AG04450 (cell line): Measurements from ENCODE around the gene TMEM63B. TPM values are rescaled to one million over a fixed set of nuclear protein-coding genes. Genes with fewer than 3 reads are reported as not detected.

ENCODE experiments used
- CTCF ChIA-PET: fragments of 300-600, 350-600 bp; formaldehyde crosslinking; extraction: SDS; loops from one replicate; lab custom pipeline; 2022; ENCODE audit warnings: antibody characterized with exemption, inconsistent platforms; lab: Charles Lee
- POLR2A ChIA-PET: fragments of 350-600 bp; formaldehyde crosslinking; extraction: SDS; loops from one replicate; lab custom pipeline; 2021; ENCODE audit warnings: antibody characterized with exemption, inconsistent platforms; lab: Yijun Ruan, JAX
- DNase-seq: peaks from one replicate; pipeline ENCODE4 v3.0.0-alpha.2; 2011; ENCODE audit warnings: low read depth, low spot score
- H3K27ac ChIP-seq: one replicate; pipeline ENCODE4 v1.5.1; 2012; ENCODE audit warnings: low read depth, low read length, control low read depth
- H3K27me3 ChIP-seq: one replicate; pipeline ENCODE4 v1.6.0; 2012; ENCODE audit warnings: low read length; ENCODE audit not compliant: control insufficient read depth, insufficient read depth
- H3K4me3 ChIP-seq: 2 replicates; pipeline ENCODE4 v1.5.1; 2011; ENCODE audit warnings: mild to moderate bottlenecking, low read depth, low read length, control low read depth
- H3K9me3 ChIP-seq: 2 replicates; pipeline ENCODE4 v1.5.1; 2012; ENCODE audit warnings: low read length; ENCODE audit not compliant: control insufficient read depth, insufficient read depth
- polyA plus RNA-seq: library from polyadenylated mRNA; depleted of rRNA; stranded (reverse); fragments of >200 nt; gene quantifications from 2 replicates; pipeline ENCODE4 v1.2.3, GENCODE V29; 2011
- TF ChIP-seq, protein P1 (sequence below): IDR thresholded peaks from 2 replicates; pipeline ENCODE4 v1.5.1; 2011; ENCODE audit warnings: low read depth, low read length, control low read depth, inconsistent platforms

Gene TMEM63B
- polyA plus RNA-seq, 1 experiment: 39.4 TPM

DNA sequence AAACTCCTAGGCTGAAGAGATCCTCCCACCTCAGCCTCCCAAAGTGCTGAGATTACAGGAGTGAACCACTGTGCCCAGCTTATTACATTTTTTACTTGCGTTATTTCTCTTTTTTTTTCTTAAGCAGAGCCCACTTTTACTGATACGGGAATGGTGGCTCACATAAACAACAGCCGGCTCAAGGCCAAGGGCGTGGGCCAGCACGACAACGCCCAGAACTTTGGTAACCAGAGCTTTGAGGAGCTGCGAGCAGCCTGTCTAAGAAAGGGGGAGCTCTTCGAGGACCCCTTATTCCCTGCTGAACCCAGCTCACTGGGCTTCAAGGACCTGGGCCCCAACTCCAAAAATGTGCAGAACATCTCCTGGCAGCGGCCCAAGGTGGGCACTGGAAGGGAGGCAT lies 41.8 kb downstream of the TMEM63B start:
- TF ChIP-seq, protein P1, sequence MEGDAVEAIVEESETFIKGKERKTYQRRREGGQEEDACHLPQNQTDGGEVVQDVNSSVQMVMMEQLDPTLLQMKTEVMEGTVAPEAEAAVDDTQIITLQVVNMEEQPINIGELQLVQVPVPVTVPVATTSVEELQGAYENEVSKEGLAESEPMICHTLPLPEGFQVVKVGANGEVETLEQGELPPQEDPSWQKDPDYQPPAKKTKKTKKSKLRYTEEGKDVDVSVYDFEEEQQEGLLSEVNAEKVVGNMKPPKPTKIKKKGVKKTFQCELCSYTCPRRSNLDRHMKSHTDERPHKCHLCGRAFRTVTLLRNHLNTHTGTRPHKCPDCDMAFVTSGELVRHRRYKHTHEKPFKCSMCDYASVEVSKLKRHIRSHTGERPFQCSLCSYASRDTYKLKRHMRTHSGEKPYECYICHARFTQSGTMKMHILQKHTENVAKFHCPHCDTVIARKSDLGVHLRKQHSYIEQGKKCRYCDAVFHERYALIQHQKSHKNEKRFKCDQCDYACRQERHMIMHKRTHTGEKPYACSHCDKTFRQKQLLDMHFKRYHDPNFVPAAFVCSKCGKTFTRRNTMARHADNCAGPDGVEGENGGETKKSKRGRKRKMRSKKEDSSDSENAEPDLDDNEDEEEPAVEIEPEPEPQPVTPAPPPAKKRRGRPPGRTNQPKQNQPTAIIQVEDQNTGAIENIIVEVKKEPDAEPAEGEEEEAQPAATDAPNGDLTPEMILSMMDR: no peak
- Histone ChIP-seq H3K4me3 (no peak overlapping the region), H3K27me3 (peaks cover 38% of the 10 kb centered on the region), H3K27ac (no peak overlapping the region), H3K9me3 (peaks cover 7% of the 10 kb centered on the region)
- no peak for DNase-seq
- CTCF ChIA-PET: interaction anchor here (0.6 to 2.0 kb wide), 4 partner anchors 65 to 146 kb away, joined by 3 to 9 read pairs (median 6); no protein-coding TSS in a partner anchor
- POLR2A ChIA-PET: no interaction called here

DNA sequence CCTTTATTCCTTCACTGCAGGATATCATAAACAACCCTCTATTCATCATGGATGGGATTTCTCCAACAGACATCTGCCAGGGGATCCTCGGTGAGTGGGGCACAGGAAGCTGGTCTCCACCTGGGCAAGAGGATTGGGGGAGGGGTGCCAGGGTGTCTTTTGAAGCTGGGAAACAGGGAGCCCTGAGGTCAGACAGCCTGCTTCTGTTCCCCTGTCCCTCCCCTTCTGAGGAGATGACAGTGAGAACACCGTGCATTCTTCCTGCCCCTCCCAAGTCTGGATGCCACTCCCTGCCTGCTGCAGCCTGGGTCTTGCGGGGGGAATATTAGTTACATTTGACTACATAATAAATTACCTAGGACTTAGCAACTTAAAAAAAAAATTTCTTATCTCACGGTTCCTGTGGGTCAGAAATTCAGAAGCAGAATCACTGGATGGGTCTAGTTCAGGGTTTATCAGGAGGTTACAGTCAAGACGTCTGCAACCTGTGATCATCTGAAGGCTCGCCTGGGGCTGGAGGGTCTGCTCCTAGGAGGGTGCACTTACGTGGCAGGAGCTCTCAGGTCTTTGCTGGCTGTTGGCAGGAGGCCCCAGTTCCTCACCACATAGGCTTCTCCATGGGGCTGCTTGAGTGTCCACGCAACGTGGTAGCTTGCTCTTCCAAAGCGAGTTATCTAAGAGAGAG lies 42.7 kb downstream of the TMEM63B start:
- H3K27me3 ChIP-seq: peaks cover 32% of the 10 kb centered on the region
- no peak overlapping the region for H3K4me3 ChIP-seq
- no peak for DNase-seq
- ChIA-PET POLR2A (no interaction called here), CTCF (interaction anchor here (1.3 to 2.0 kb wide), 3 partner anchors 64 to 87 kb away, joined by 3 to 9 read pairs (median 7); no protein-coding TSS in a partner anchor)
- TF ChIP-seq, protein P1: no peak
- no peak overlapping the region for H3K27ac ChIP-seq
- peaks cover 7% of the 10 kb centered on the region for H3K9me3 ChIP-seq

DNA sequence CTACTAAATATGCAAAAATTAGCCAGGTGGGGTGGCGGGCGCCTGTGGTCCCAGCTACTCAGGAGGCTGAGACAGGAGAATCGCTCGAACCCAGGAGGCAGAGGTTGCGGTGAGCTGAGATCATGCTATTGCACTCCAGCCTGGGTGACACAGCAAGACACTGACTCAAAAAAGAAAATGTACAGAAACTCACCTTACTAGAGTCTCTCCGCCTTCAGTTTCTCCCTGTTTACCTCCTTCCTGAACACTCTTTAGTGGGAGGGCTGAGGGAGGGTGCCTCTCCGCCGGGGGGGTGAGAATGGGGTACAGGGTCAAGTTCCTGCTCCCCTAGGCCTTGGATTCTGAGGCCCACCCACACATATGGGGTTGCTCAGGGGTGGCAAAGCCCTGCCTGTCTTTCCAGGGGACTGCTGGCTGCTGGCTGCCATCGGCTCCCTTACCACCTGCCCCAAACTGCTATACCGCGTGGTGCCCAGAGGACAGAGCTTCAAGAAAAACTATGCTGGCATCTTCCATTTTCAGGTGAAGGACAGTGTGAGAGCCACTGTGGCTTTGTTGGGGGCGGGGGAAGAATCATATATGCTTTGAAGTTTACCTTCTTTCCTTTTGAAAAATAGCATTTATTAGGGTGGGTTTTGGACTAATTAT lies 44.7 kb downstream of the TMEM63B start:
- Histone ChIP-seq H3K4me3 (no peak overlapping the region), H3K9me3 (peaks cover 7% of the 10 kb centered on the region), H3K27me3 (peaks cover 19% of the 10 kb centered on the region), H3K27ac (no peak overlapping the region)
- DNase-seq: no peak
- ChIA-PET POLR2A (interaction anchor here (1.1 to 1.7 kb wide), 2 partner anchors 74 to 85 kb away, joined by 6 to 8 read pairs; partner anchors contain the start of genes HSP90AB1 and SLC35B2), CTCF (interaction anchor here (0.6 to 3.5 kb wide), 18 partner anchors 9 to 168 kb away, joined by 3 to 30 read pairs (median 4); no protein-coding TSS in a partner anchor)
- TF ChIP-seq, protein P1: no peak

DNA sequence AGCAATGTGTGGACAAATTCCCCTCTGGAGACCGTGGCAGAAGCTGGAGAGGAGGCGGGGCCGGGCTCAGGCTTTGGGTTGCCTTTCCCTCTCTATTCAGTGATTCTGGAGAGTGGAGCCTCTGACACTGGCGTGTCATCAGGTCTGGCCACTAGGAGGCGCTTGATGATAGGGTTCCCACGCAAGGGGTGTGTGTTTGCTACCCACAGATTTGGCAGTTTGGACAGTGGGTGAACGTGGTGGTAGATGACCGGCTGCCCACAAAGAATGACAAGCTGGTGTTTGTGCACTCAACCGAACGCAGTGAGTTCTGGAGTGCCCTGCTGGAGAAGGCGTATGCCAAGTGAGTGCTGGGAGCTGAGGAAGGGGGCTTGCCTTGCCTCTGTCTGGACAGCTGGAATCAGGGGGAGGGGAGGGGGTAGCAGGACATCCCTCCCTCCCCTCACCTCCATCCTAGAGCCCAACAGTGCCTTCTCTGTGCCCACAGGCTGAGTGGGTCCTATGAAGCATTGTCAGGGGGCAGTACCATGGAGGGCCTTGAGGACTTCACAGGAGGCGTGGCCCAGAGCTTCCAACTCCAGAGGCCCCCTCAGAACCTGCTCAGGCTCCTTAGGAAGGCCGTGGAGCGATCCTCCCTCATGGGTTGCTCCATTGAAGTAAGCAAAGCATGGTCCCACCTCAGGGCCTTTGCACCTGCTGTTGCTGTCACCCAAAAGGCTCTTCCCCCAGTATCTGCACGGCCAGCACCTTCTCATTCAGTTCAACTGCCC lies 45.6 kb downstream of the TMEM63B start:
- ChIA-PET CTCF (interaction anchor here (0.6 to 3.5 kb wide), 24 partner anchors 10 to 170 kb away, joined by 3 to 30 read pairs (median 4); partner anchors contain the start of gene HSP90AB1), POLR2A (interaction anchor here (1.1 to 1.7 kb wide), 2 partner anchors 73 to 84 kb away, joined by 6 to 8 read pairs; partner anchors contain the start of genes HSP90AB1 and SLC35B2)
- peak; percentile 27 for DNase-seq
- H3K4me3 ChIP-seq: no peak overlapping the region
- H3K9me3 ChIP-seq: peaks cover 7% of the 10 kb centered on the region
- TF ChIP-seq, protein P1: peak; percentile 89
- H3K27ac ChIP-seq: no peak overlapping the region
- peaks cover 19% of the 10 kb centered on the region for H3K27me3 ChIP-seq
